ENCODE measurements around the gene CEMP1. TPM values are rescaled to one million over a fixed set of nuclear protein-coding genes. Genes with fewer than 3 reads are reported as not detected.

CEMP1 gene
- total and polyA plus RNA-seq, 5 experiments from 2014 or later: 0.81 to 6.0 (median 2.1) TPM

GRCh38 chr16:2505695-2506094, 25.5 kb downstream of the CEMP1 start:
- DNase-seq: no peak
- Mint-ChIP-seq H3K27ac (peak overlapping the region in 3 of 10 donors; percentile 11 to 44 (median 36)), H3K4me3 (no peak overlapping the region), H3K9me3 (no peaks in the 10 kb centered on the region), H3K4me1 (peaks cover 0 to 31% (median 2%) of the 10 kb centered on the region in 4 donors), H3K27me3 (no peaks in the 10 kb centered on the region), H3K36me3 (no peaks in the 10 kb centered on the region)
- POLR2A ChIA-PET: no interaction called here
- no peak for ATAC-seq

- H3K4me1 Mint-ChIP-seq: peaks cover 0 to 5% (median 2%) of the 10 kb centered on the region in 4 donors
- POLR2A ChIA-PET: interaction anchor here (1.6 to 2.9 kb wide), 3 partner anchors 11 to 348 kb away, joined by 7 to 13 read pairs (median 9); partner anchors contain the start of genes ATP6V0C and TRAF7
- H3K27me3 Mint-ChIP-seq: no peaks in the 10 kb centered on the region
- no peaks in the 10 kb centered on the region for H3K9me3 Mint-ChIP-seq
- H3K4me3 Mint-ChIP-seq: no peak overlapping the region
- peaks cover 0 to 5% (median 5%) of the 10 kb centered on the region in 3 donors for H3K36me3 Mint-ChIP-seq
- H3K27ac Mint-ChIP-seq: peak overlapping the region in 1 of 10 donors; percentile 24
- ATAC-seq (no peak), DNase-seq (no peak)
Observed at GRCh38 chr16:2501946-2502895, 29.0 kb downstream of the CEMP1 start.

GRCh38 chr16:2500918-2501750, 30.1 kb downstream of the CEMP1 start:
- ATAC-seq: peak; percentile 97 to 99

GRCh38 chr16:2500430-2500917, 30.7 kb downstream of the CEMP1 start:
- ATAC-seq (no peak), DNase-seq (no peak)
- H3K27ac Mint-ChIP-seq: no peak overlapping the region
- POLR2A ChIA-PET: interaction anchor here (0.6 to 2.9 kb wide), 7 partner anchors 13 to 483 kb away, joined by 3 to 13 read pairs (median 5); partner anchors contain the start of genes ABCA3, ATP6V0C and TRAF7
- H3K27me3 Mint-ChIP-seq: no peaks in the 10 kb centered on the region
- peaks cover 0 to 7% (median 5%) of the 10 kb centered on the region in 3 donors for H3K36me3 Mint-ChIP-seq
- H3K4me3 Mint-ChIP-seq: no peak overlapping the region
- H3K4me1 Mint-ChIP-seq: peaks cover 0 to 2% (median under 1%) of the 10 kb centered on the region in 4 donors
- H3K9me3 Mint-ChIP-seq: no peaks in the 10 kb centered on the region

More at GRCh38 chr16:2500918-2501750, 30.1 kb downstream of the CEMP1 start:
- DNase-seq: peak; percentile 65 to 86 (median 80)
- POLR2A ChIA-PET: interaction anchor here (0.6 to 2.9 kb wide), 7 partner anchors 12 to 484 kb away, joined by 3 to 13 read pairs (median 5); partner anchors contain the start of genes ABCA3, ATP6V0C and TRAF7
- Mint-ChIP-seq H3K9me3 (no peaks in the 10 kb centered on the region), H3K27ac (no peak overlapping the region), H3K36me3 (peaks cover 0 to 7% (median 5%) of the 10 kb centered on the region in 3 donors), H3K4me3 (no peak overlapping the region), H3K4me1 (peaks cover 0 to 2% (median under 1%) of the 10 kb centered on the region in 4 donors), H3K27me3 (no peaks in the 10 kb centered on the region)

GRCh38 chr16:2499890-2500429, 31.2 kb downstream of the CEMP1 start:
- peaks cover 0 to 2% (median under 1%) of the 10 kb centered on the region in 4 donors for H3K4me1 Mint-ChIP-seq
- H3K27me3 Mint-ChIP-seq: no peaks in the 10 kb centered on the region
- POLR2A ChIA-PET: interaction anchor here (0.6 to 2.9 kb wide), 2 partner anchors 14 to 25 kb away, joined by 3 to 13 read pairs; partner anchors contain the start of gene ATP6V0C

GRCh38 chr16:2499454-2499853, 31.8 kb downstream of the CEMP1 start:
- Mint-ChIP-seq H3K27me3 (no peaks in the 10 kb centered on the region), H3K9me3 (no peaks in the 10 kb centered on the region), H3K4me3 (no peak overlapping the region), H3K4me1 (peaks cover 0 to 2% (median under 1%) of the 10 kb centered on the region in 4 donors), H3K27ac (no peak overlapping the region), H3K36me3 (peaks cover 0 to 7% (median 5%) of the 10 kb centered on the region in 3 donors)
- DNase-seq (no peak), ATAC-seq (no peak)
- POLR2A ChIA-PET: interaction anchor here (2.9 kb wide), 1 partner anchor 14 kb away, joined by 13 read pairs; the partner anchor contains the start of gene ATP6V0C

More at GRCh38 chr16:2499890-2500429, 31.2 kb downstream of the CEMP1 start:
- H3K36me3 Mint-ChIP-seq: peaks cover 0 to 7% (median 5%) of the 10 kb centered on the region in 3 donors
- no peak overlapping the region for H3K4me3 Mint-ChIP-seq
- ATAC-seq (no peak), DNase-seq (no peak)
- H3K9me3 Mint-ChIP-seq: no peaks in the 10 kb centered on the region
- no peak overlapping the region for H3K27ac Mint-ChIP-seq

GRCh38 chr16:2498531-2499253, 32.5 kb downstream of the CEMP1 start:
- DNase-seq: no peak
- no peak for ATAC-seq
- H3K4me1 Mint-ChIP-seq: peaks cover 0 to 2% (median under 1%) of the 10 kb centered on the region in 4 donors

GRCh38 chr16:2497695-2498484, 33.3 kb downstream of the CEMP1 start:
- POLR2A ChIA-PET: no interaction called here
- Mint-ChIP-seq H3K9me3 (no peaks in the 10 kb centered on the region), H3K27me3 (no peaks in the 10 kb centered on the region), H3K36me3 (peaks cover 0 to 7% (median 5%) of the 10 kb centered on the region in 3 donors), H3K4me3 (no peak overlapping the region), H3K27ac (peak overlapping the region in 1 of 10 donors; percentile 61), H3K4me1 (peaks cover 0 to 2% (median under 1%) of the 10 kb centered on the region in 4 donors)
- ATAC-seq (no peak), DNase-seq (no peak)

More at GRCh38 chr16:2498531-2499253, 32.5 kb downstream of the CEMP1 start:
- POLR2A ChIA-PET: no interaction called here
- Mint-ChIP-seq H3K9me3 (no peaks in the 10 kb centered on the region), H3K36me3 (peaks cover 0 to 7% (median 5%) of the 10 kb centered on the region in 3 donors), H3K4me3 (no peak overlapping the region), H3K27me3 (no peaks in the 10 kb centered on the region), H3K27ac (no peak overlapping the region)

- H3K36me3 Mint-ChIP-seq: peaks cover 0 to 7% (median 5%) of the 10 kb centered on the region in 3 donors
- H3K27ac Mint-ChIP-seq: no peak overlapping the region
- no peaks in the 10 kb centered on the region for H3K27me3 Mint-ChIP-seq
- ATAC-seq (no peak), DNase-seq (no peak)
- no peak overlapping the region for H3K4me3 Mint-ChIP-seq
- no peaks in the 10 kb centered on the region for H3K9me3 Mint-ChIP-seq
- POLR2A ChIA-PET: interaction anchor here (0.9 kb wide), 1 partner anchor 22 kb away, joined by 3 read pairs; the partner anchor contains the start of gene TBC1D24
- peaks cover 0 to 2% (median under 1%) of the 10 kb centered on the region in 4 donors for H3K4me1 Mint-ChIP-seq
Observed at GRCh38 chr16:2497116-2497630, 34.0 kb downstream of the CEMP1 start.

GRCh38 chr16:2496223-2497115, 34.7 kb downstream of the CEMP1 start:
- H3K27ac Mint-ChIP-seq: no peak overlapping the region
- no peaks in the 10 kb centered on the region for H3K27me3 Mint-ChIP-seq
- ATAC-seq: no peak
- DNase-seq: no peak
- POLR2A ChIA-PET: interaction anchor here (0.9 kb wide), 1 partner anchor 22 kb away, joined by 3 read pairs; the partner anchor contains the start of gene TBC1D24
- no peak overlapping the region for H3K4me3 Mint-ChIP-seq
- H3K4me1 Mint-ChIP-seq: peaks cover 0 to 2% (median 0%) of the 10 kb centered on the region in 4 donors
- H3K9me3 Mint-ChIP-seq: no peaks in the 10 kb centered on the region
- peaks cover 0 to 7% (median 5%) of the 10 kb centered on the region in 3 donors for H3K36me3 Mint-ChIP-seq

All from naive thymus-derived CD8-positive, alpha-beta T cell (primary cell).